Stomach (tissue), 4 donors: Measurements from ENCODE around the gene METTL16.

ENCODE experiments used
- EP300 ChIP-seq: sonication (generic); formaldehyde crosslinking; IDR thresholded peaks from one replicate; pipeline ENCODE4 v1.6.1; 2017; ENCODE audit warnings: antibody characterized with exemption
- POLR2AphosphoS5 ChIP-seq, 3 donors: sonication (generic); formaldehyde crosslinking; IDR thresholded peaks; one replicate each; pipeline ENCODE4 v1.6.1; 2016; ENCODE audit warnings: antibody characterized with exemption in 3 of 3
- TF ChIP-seq, protein P1 (sequence below), 7 experiments: fragments of 450-650 bp in 4 of 7; fragments of 200-600 bp in 3 of 7; sonication (generic) in 3 of 7; IDR thresholded peaks; one replicate each; pipeline ENCODE4 v1.5.1; 2016 to 2019; ENCODE audit warnings: antibody characterized with exemption in 7 of 7, control low read depth in 2 of 7, mild to moderate bottlenecking in 1 of 7

DNA sequence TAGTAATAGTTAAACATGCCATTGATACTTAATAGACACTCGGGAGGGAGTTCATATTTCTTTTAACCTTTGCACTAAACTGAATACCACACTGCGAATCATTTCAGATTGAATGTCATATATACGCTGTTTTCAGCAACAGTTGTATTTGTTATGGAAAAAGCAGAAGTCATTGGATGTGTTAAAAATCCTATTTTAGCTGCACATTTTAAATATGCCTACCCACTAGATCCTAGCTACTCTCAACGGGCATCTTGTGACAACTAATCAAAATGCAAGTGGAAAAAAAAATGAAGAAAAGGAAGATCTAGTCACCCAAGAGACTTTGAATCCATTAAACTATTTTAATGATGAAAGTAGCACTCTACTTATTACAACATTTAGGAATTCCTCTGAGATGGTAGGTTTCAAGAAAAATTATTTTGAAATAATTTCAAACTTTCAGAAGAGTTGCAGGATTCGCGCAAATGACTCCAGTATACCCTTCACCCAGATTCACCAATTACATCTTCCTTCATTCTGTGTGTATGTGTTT is 59.4 kb downstream of the METTL16 start:
- TF ChIP-seq POLR2AphosphoS5 (IDR thresholded peaks at IDR 0.05) (no peak), EP300 (no peak)
- TF ChIP-seq, protein P1, sequence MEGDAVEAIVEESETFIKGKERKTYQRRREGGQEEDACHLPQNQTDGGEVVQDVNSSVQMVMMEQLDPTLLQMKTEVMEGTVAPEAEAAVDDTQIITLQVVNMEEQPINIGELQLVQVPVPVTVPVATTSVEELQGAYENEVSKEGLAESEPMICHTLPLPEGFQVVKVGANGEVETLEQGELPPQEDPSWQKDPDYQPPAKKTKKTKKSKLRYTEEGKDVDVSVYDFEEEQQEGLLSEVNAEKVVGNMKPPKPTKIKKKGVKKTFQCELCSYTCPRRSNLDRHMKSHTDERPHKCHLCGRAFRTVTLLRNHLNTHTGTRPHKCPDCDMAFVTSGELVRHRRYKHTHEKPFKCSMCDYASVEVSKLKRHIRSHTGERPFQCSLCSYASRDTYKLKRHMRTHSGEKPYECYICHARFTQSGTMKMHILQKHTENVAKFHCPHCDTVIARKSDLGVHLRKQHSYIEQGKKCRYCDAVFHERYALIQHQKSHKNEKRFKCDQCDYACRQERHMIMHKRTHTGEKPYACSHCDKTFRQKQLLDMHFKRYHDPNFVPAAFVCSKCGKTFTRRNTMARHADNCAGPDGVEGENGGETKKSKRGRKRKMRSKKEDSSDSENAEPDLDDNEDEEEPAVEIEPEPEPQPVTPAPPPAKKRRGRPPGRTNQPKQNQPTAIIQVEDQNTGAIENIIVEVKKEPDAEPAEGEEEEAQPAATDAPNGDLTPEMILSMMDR (IDR thresholded peaks at IDR 0.05) = no peak
